Panc1 (cell line): ENCODE measurements around the gene DUS1L. TPM values are rescaled to one million over a fixed set of nuclear protein-coding genes. Genes with fewer than 3 reads are reported as not detected.

Source experiments
- ATAC-seq: fragments of 200-7000 bp; cut with Tn5 transposase; 2 replicates; pipeline ENCODE4 v1.9.1; 2020; ENCODE audit warnings: mild to moderate bottlenecking, moderate library complexity
- BruUV-seq: library from RNA; stranded (reverse); fragments of 400-500 nt; replicated peaks from 2 replicates; lab custom pipeline; 2021; lab: Mats Ljungman, UMichigan
- CTCF ChIA-PET: fragments of 300-600 bp; sonication (Branson Sonifier 250); formaldehyde crosslinking; loops from one replicate; lab custom pipeline; 2022; ENCODE audit warnings: antibody characterized with exemption; lab: Charles Lee
- POLR2A ChIA-PET: fragments of 300-600 bp; sonication (Branson Sonifier 250); formaldehyde crosslinking; loops from one replicate; lab custom pipeline; 2022; ENCODE audit warnings: antibody characterized with exemption; lab: Charles Lee
- DNase-seq: peaks from one replicate; pipeline ENCODE4 v3.0.0-alpha.2; 2010; ENCODE audit warnings: low read depth, low spot score
- H3K27ac ChIP-seq: 2 replicates; pipeline ENCODE4 v1.5.1; 2011; ENCODE audit warnings: mild to moderate bottlenecking, low read length, inconsistent platforms
- H3K27me3 ChIP-seq: fragments of 200-500 bp; sonication (Bioruptor generic); 2 replicates; pipeline ENCODE4 v1.6.0; 2014; ENCODE audit warnings: low read length, inconsistent platforms; ENCODE audit not compliant: control insufficient read depth, insufficient read depth
- H3K36me3 ChIP-seq: fragments of 200-500 bp; sonication (Bioruptor generic); 2 replicates; pipeline ENCODE4 v1.5.1; 2014; ENCODE audit warnings: inconsistent platforms, mild to moderate bottlenecking, low read length, moderate library complexity; ENCODE audit not compliant: control insufficient read depth, insufficient read depth
- H3K4me1 ChIP-seq: 2 replicates; pipeline ENCODE4 v1.5.1; 2011; ENCODE audit warnings: inconsistent platforms, mild to moderate bottlenecking, low read length, moderate library complexity; ENCODE audit not compliant: control insufficient read depth, insufficient read depth
- H3K4me3 ChIP-seq, 2 experiments: 2 replicates each; pipeline ENCODE4 v1.5.1; 2011 to 2012; ENCODE audit warnings: low read depth in 2 of 2, low read length in 2 of 2, mild to moderate bottlenecking in 2 of 2, inconsistent platforms in 1 of 2, moderate library complexity in 1 of 2
- H3K9me3 ChIP-seq: fragments of 200-500 bp; sonication (Bioruptor generic); 2 replicates; pipeline ENCODE4 v1.5.1; 2014; ENCODE audit warnings: low read depth, mild to moderate bottlenecking, inconsistent platforms, low read length, moderate library complexity; ENCODE audit not compliant: control insufficient read depth, insufficient read depth
- CTCF ChIP-seq: fragments of 450-650 bp; IDR thresholded peaks from 2 replicates; pipeline ENCODE4 v1.5.1; 2017; ENCODE audit warnings: mild to moderate bottlenecking
- POLR2AphosphoS5 ChIP-seq: IDR thresholded peaks from 2 replicates; pipeline ENCODE4 v1.6.1; 2012; ENCODE audit warnings: mild to moderate bottlenecking, low read depth, low read length, moderate library complexity
- REST ChIP-seq, 2 experiments: IDR thresholded peaks; 2 replicates each; pipeline ENCODE4 v1.6.1; 2011 to 2012; ENCODE audit warnings: low read depth in 2 of 2, control low read depth in 1 of 2, low read length in 1 of 2, mild to moderate bottlenecking in 1 of 2, moderate library complexity in 1 of 2; ENCODE audit not compliant: insufficient read depth in 1 of 2
- SIN3A ChIP-seq: IDR thresholded peaks from 2 replicates; pipeline ENCODE4 v1.6.1; 2012; ENCODE audit warnings: low read depth, mild to moderate bottlenecking, low read length, moderate library complexity, borderline replicate concordance; ENCODE audit not compliant: insufficient read depth
- TCF7L2 ChIP-seq: IDR thresholded peaks from 2 replicates; pipeline ENCODE4 v1.6.1; 2011; ENCODE audit warnings: mild to moderate bottlenecking, low read depth, low read length, inconsistent platforms
- in situ Hi-C: cut with HindIII; loops from 2 replicates; pipeline ENCODE4 v1.10.0; 2016; ENCODE audit warnings: low sequenced_read_pairs, low pct_unique_long_range_greater_than_20kb
- intact Hi-C: fragments of 100-400 bp; cut with micrococcal nuclease; formaldehyde crosslinking; loops from one replicate; pipeline ENCODE4 v1.10.0; 2022; ENCODE audit not compliant: unreplicated experiment
- total RNA-seq: library from RNA; stranded (reverse); gene quantifications from one replicate; pipeline ENCODE4 v1.2.1, GENCODE V29; 2021; ENCODE audit not compliant: unreplicated experiment

DUS1L gene
- total RNA-seq, 1 experiment from 2014 or later: 115 TPM

- no peaks in the 10 kb centered on the region for H3K9me3 ChIP-seq
- DNase-seq (no peak), ATAC-seq (no peak)
- intact Hi-C loops: no loop called here
- in situ Hi-C loops: no loop called here
- H3K4me1 ChIP-seq: peaks cover 35% of the 10 kb centered on the region
- H3K36me3 ChIP-seq: no peaks in the 10 kb centered on the region; the same call in 1 of the 2 replicates
- POLR2A ChIA-PET: interaction anchor here (0.5 to 0.7 kb wide), 3 partner anchors 17 to 149 kb away, joined by 3 to 4 read pairs (median 3); no protein-coding TSS in a partner anchor
- CTCF ChIA-PET: interaction anchor here (0.5 to 5.3 kb wide), 4 partner anchors 19 to 58 kb away, joined by 3 to 37 read pairs (median 4); partner anchors contain the start of genes DCXR and NOTUM
- BruUV-seq: no TSS peak
- no peaks in the 10 kb centered on the region for H3K27me3 ChIP-seq
- H3K27ac ChIP-seq: 0 out of 2 replicates have a peak overlapping the region, but pooled peaks have one; percentile 23
- H3K4me3 ChIP-seq: no peak overlapping the region
- no peak for TF ChIP-seq POLR2AphosphoS5
- TF ChIP-seq CTCF: no peak
- no peak for TF ChIP-seq SIN3A
- TF ChIP-seq REST (IDR thresholded peaks at IDR 0.05; ENCODE audit: insufficient read depth in 1 of 2, low read depth in 2 of 2, low read length in 1 of 2): no peak
- no peak for TF ChIP-seq TCF7L2
These were observed 46.5 kb downstream of the DUS1L start for GRCh38 chr17:82018989-82019689.

- ATAC-seq: no peak
- no peaks in the 10 kb centered on the region; the same call in 1 of the 2 replicates for H3K36me3 ChIP-seq
- H3K9me3 ChIP-seq: no peaks in the 10 kb centered on the region
- intact Hi-C loops: no loop called here
- ChIA-PET CTCF (interaction anchor here (5.3 kb wide), 1 partner anchor 57 kb away, joined by 37 read pairs; the partner anchor contains the start of gene NOTUM), POLR2A (interaction anchor here (0.6 kb wide), 1 partner anchor 18 kb away, joined by 3 read pairs; no protein-coding TSS in a partner anchor)
- 0 out of 2 replicates have a peak overlapping the region, but pooled peaks have one; percentile 23 for H3K27ac ChIP-seq
- TF ChIP-seq TCF7L2 (peak; percentile 83), POLR2AphosphoS5 (peak; percentile 31; the same call in 1 of the 2 replicates), REST (IDR thresholded peaks at IDR 0.05; ENCODE audit: insufficient read depth in 1 of 2, low read depth in 2 of 2, low read length in 1 of 2) (no peak), CTCF (no peak), SIN3A (no peak)
- no peak overlapping the region for H3K4me3 ChIP-seq
- in situ Hi-C loops: no loop called here
- no peak for DNase-seq
- peaks cover 30% of the 10 kb centered on the region for H3K4me1 ChIP-seq
- no peaks in the 10 kb centered on the region for H3K27me3 ChIP-seq
- TSS peak; percentile 86 for BruUV-seq
These were observed 47.2 kb downstream of the DUS1L start for GRCh38 chr17:82018152-82018988.
